T-helper 1 cell treated with Interleukin-12 subunit alpha and Interleukin-12 subunit beta and Interleukin-4 antibody, amounts not matched to agents 30 μg/mL and 1 μg/mL, for 36 hours (primary cell): ENCODE data around the gene VPS35.

Experiments
- H3K27ac Mint-ChIP-seq: one replicate; pipeline ENCODE4 v1.8.0; 2021; ENCODE audit warnings: mild to moderate bottlenecking, mixed read lengths
- H3K27me3 Mint-ChIP-seq: one replicate; pipeline ENCODE4 v1.8.0; 2021; ENCODE audit warnings: low read depth, mixed read lengths
- H3K36me3 Mint-ChIP-seq: one replicate; pipeline ENCODE4 v1.8.0; 2021; ENCODE audit warnings: low read depth, mixed read lengths
- H3K4me1 Mint-ChIP-seq: one replicate; pipeline ENCODE4 v1.8.0; 2021; ENCODE audit warnings: low read depth, mixed read lengths
- H3K4me3 Mint-ChIP-seq: one replicate; pipeline ENCODE4 v1.8.0; 2021; ENCODE audit warnings: mild to moderate bottlenecking, moderate library complexity, mixed read lengths
- H3K9me3 Mint-ChIP-seq: one replicate; pipeline ENCODE4 v1.8.0; 2021; ENCODE audit warnings: mixed read lengths

Gene VPS35

DNA sequence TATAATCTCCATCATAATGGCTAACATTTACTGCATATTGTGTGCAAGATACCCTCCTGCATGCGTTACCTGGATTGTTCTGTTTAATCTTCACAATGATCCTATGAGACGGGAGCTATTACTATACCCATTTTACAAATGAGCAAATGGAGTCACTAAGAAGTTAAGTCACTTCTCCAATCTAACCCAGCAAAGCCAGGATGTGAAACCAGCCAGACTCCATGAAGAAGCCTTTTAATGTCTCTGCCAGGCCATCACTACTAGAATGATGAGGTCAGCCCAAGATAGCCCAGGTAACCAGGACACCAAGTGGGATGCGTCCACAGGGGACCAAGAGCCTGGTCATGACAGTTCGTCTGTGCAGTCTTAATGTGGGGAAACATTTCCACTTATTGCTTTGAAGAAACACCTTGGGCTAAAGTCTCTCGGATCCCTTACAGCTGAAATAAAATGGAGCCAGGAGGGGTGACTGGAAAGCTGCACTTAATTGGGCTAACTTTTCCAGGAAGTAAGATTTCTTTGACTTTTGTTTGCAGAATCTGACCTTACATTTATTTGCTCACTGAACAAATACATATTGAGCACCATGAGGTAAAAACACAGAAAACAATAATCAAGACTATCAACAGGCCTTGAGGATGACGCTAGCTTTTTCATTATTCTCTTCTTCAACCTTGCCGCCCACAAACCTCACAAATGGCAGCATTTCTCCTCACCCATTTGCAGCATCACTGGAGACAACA, 66.9 kb downstream of the VPS35 start:
- no peaks in the 10 kb centered on the region for H3K27me3 Mint-ChIP-seq
- H3K36me3 Mint-ChIP-seq, result peaks cover 7% of the 10 kb centered on the region
- H3K4me1 Mint-ChIP-seq, result peaks cover 17% of the 10 kb centered on the region
- H3K27ac Mint-ChIP-seq, result peak overlapping the region; percentile 95
- H3K4me3 Mint-ChIP-seq, result peak overlapping the region; percentile 95
- no peaks in the 10 kb centered on the region for H3K9me3 Mint-ChIP-seq

DNA sequence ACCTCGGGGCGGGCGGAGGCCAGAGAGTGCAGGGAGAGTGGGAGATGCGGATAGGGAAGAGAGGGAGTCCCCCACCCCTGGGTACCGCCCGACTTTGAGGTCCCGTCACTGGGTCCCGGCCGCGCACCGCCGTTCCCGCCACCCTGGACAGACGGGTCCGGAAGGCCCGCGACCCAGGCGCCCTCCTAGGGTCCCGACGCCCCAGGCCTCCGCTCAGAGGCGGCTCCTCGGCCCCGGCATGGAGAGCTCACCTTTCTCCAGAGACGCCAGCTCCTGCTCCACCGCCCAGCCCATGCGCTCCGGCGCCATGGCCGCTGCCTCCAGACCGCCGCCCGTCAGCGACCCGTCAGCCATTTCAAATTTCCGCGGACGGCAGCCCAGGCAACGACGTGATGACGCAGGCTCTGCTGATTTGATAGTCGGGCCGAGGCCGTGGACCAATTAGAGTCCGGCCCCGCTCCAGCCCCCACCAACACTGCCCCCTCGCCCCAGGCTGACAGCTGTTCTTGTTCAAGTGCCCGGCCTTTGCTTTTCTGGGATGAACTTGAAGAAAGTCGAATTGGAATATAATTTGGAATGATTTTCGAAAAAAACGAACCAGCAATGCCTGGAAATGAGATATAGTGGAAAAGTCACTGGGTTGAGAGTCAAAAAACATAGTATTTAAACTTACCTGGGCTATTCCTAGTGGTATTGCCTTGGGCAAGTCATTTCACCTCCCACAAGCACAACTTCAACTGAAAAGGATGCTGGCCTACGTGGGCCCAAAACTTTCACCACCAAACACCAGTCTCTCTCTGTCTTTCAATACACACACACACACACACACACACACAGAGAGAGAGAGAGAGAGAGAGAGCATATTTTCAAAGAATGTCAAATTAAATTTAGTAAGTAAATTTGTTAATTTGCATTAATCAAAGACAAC, 67.7 kb downstream of the VPS35 start, which contains the start of gene SHCBP1:
Gene SHCBP1, minus strand, starts transcription at position 374 of the 928 bp plus-strand sequence. Its CDS starts 20 bp downstream, at position 354.
- Mint-ChIP-seq H3K27ac (peak within 1 kb of the TSS; percentile 95), H3K4me1 (peaks cover 17% of the 10 kb centered on the region), H3K9me3 (no peaks in the 10 kb centered on the region), H3K36me3 (peaks cover 8% of the 10 kb centered on the region), H3K4me3 (peak within 1 kb of the TSS; percentile 95), H3K27me3 (no peaks in the 10 kb centered on the region)

- H3K9me3 Mint-ChIP-seq, result no peaks in the 10 kb centered on the region
- H3K27ac Mint-ChIP-seq, result peak overlapping the region; percentile 95
- peaks cover 14% of the 10 kb centered on the region for H3K36me3 Mint-ChIP-seq
- peaks cover 18% of the 10 kb centered on the region for H3K4me1 Mint-ChIP-seq
- no peaks in the 10 kb centered on the region for H3K27me3 Mint-ChIP-seq
- peak overlapping the region; percentile 95 for H3K4me3 Mint-ChIP-seq
Measured at GRCh38 chr16:46620266-46621005, 68.5 kb downstream of the VPS35 start.

GRCh38 chr16:46618516-46618915, 70.5 kb downstream of the VPS35 start:
- Mint-ChIP-seq H3K27me3 (no peaks in the 10 kb centered on the region), H3K36me3 (peaks cover 20% of the 10 kb centered on the region), H3K27ac (no peak overlapping the region)

DNA sequence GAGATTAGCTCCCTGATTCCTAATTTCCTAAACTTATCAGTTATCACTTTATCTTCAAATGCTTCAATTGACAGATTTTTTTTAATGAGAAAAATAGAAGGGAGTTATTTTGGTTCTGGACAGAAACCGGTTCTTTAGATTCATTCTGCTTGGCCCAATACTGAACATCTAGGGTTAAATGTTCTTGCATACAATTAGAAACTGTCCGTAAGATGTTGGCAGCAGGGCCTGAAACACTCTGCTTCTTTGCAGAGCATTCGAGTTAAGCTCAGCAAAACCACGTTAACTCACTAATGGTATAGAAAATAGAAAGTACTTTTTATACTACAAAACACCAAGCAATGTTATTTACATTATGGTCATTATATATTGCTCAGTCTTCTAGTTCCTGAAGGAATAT, 75.0 kb downstream of the VPS35 start:
- no peaks in the 10 kb centered on the region for H3K9me3 Mint-ChIP-seq
- H3K27ac Mint-ChIP-seq, result no peak overlapping the region
- peaks cover 20% of the 10 kb centered on the region for H3K36me3 Mint-ChIP-seq
- H3K27me3 Mint-ChIP-seq, result no peaks in the 10 kb centered on the region
- H3K4me3 Mint-ChIP-seq, result no peak overlapping the region
- H3K4me1 Mint-ChIP-seq, result peaks cover 4% of the 10 kb centered on the region

More at GRCh38 chr16:46618516-46618915, 70.5 kb downstream of the VPS35 start:
- Mint-ChIP-seq H3K4me3 (no peak overlapping the region), H3K4me1 (peaks cover 21% of the 10 kb centered on the region), H3K9me3 (no peaks in the 10 kb centered on the region)

- Mint-ChIP-seq H3K4me1 (peaks cover 4% of the 10 kb centered on the region), H3K36me3 (peaks cover 17% of the 10 kb centered on the region), H3K27ac (no peak overlapping the region), H3K27me3 (no peaks in the 10 kb centered on the region), H3K4me3 (no peak overlapping the region), H3K9me3 (no peaks in the 10 kb centered on the region)
Measured at GRCh38 chr16:46613352-46613751, 75.6 kb downstream of the VPS35 start.

GRCh38 chr16:46612121-46612520, 76.9 kb downstream of the VPS35 start:
- Mint-ChIP-seq H3K27ac (no peak overlapping the region), H3K4me1 (peaks cover 4% of the 10 kb centered on the region), H3K27me3 (no peaks in the 10 kb centered on the region), H3K9me3 (no peaks in the 10 kb centered on the region), H3K4me3 (no peak overlapping the region), H3K36me3 (peaks cover 21% of the 10 kb centered on the region)

GRCh38 chr16:46607529-46607928, 81.4 kb downstream of the VPS35 start:
- Mint-ChIP-seq H3K27me3 (no peaks in the 10 kb centered on the region), H3K4me3 (no peak overlapping the region), H3K36me3 (peaks cover 27% of the 10 kb centered on the region), H3K4me1 (no peaks in the 10 kb centered on the region), H3K27ac (no peak overlapping the region), H3K9me3 (no peaks in the 10 kb centered on the region)

GRCh38 chr16:46606231-46606630, 82.7 kb downstream of the VPS35 start:
- H3K27ac Mint-ChIP-seq, result no peak overlapping the region
- no peaks in the 10 kb centered on the region for H3K9me3 Mint-ChIP-seq
- H3K36me3 Mint-ChIP-seq, result peaks cover 31% of the 10 kb centered on the region
- no peaks in the 10 kb centered on the region for H3K27me3 Mint-ChIP-seq
- no peaks in the 10 kb centered on the region for H3K4me1 Mint-ChIP-seq
- H3K4me3 Mint-ChIP-seq, result no peak overlapping the region
